Measurements from ENCODE around the gene SGCG.
"Not testable (repeated sequence)": the region's sequence is repeated elsewhere in the genome, so short reads cannot be mapped to it uniquely, and the experiment has no call there.

Gene SGCG

DNA sequence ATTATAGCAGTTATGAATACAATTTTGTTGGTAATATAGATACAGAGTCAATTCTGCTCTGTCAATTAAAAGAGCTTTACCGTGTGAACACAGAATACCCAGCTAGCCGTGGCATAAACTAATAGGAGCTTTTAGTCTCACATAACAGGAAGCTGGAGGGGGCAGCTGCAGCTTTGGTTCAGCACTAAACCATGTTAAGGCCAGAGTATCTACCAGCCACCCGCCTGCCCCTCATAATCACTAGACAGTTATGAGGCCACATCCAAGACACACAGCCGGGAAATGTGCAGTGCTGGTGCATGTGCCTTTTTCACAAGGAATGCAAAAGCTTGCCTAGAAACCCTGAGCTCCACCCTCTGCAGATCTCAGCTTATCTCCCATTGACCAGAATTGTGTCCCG lies 62.3 kb downstream of the SGCG start:
- no peak overlapping the region for H3K9ac ChIP-seq (ENCODE audit: low read depth, low read length, poor library complexity, severe bottlenecking)
- H3K9me3 ChIP-seq (ENCODE audit: insufficient read depth, low read depth, low read length): no peaks in the 10 kb centered on the region; the same call in 1 of the 2 replicates
- H3K79me2 ChIP-seq (ENCODE audit: insufficient read depth, low read length): no peaks in the 10 kb centered on the region

DNA sequence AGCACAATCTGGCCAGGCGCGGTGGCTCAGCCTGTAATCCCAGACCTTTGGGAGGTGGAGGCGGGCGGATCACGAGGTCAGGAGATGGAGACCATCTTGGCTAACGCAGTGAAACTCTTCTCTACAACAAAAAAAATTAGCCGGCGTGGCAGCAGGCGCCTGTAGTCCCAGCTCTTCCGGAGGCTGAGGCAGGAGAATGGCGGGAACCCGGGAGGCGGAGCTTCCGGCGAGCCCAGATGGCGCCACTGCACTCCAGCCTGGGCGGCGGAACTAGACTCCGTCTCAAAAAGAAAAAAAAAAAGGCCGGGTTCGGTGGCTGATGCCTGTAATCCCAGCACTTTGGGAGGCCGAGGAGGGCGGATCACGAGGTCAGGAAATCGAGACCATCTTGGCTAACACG lies 67.6 kb downstream of the SGCG start:
- not testable (repeated sequence) for H4K20me1 ChIP-seq (ENCODE audit: insufficient read depth, low read length, poor library complexity, severe bottlenecking); H3K27me3 ChIP-seq (ENCODE audit: insufficient read depth, low read length, poor library complexity, severe bottlenecking); H3K9me2 ChIP-seq (replicated peaks; ENCODE audit: low read depth, low read length); H2AFZ ChIP-seq (ENCODE audit: low read length); H3K9me3 ChIP-seq (ENCODE audit: insufficient read depth, low read depth, low read length); H3K4me3 ChIP-seq (ENCODE audit: low read length, poor library complexity, severe bottlenecking); H3K9ac ChIP-seq (ENCODE audit: low read depth, low read length, poor library complexity, severe bottlenecking); H3K4me2 ChIP-seq (ENCODE audit: low read depth, low read length, poor library complexity, severe bottlenecking); H3K4me1 ChIP-seq (ENCODE audit: insufficient read depth, low read length, poor library complexity, severe bottlenecking); H3K79me2 ChIP-seq (ENCODE audit: insufficient read depth, low read length); H3F3A ChIP-seq (ENCODE audit: low read depth); H3K36me3 ChIP-seq (ENCODE audit: insufficient read depth, low read length)

More for the DNA sequence above, 62.3 kb downstream of the SGCG start:
- no peaks in the 10 kb centered on the region for H3K36me3 ChIP-seq (ENCODE audit: insufficient read depth, low read length)
- no peaks in the 10 kb centered on the region for H4K20me1 ChIP-seq (ENCODE audit: insufficient read depth, low read length, poor library complexity, severe bottlenecking)
- TF ChIP-seq CTCF (conservative IDR thresholded peaks at IDR 0.05; ENCODE audit: low read length): no peak
- no peak for TF ChIP-seq EZH2phosphoT487 (IDR thresholded peaks at IDR 0.05; ENCODE audit: borderline replicate concordance)
- H3F3A ChIP-seq (ENCODE audit: low read depth): no peaks in the 10 kb centered on the region
- H2AFZ ChIP-seq (ENCODE audit: low read length): no peak overlapping the region
- no peaks in the 10 kb centered on the region for H3K27me3 ChIP-seq (ENCODE audit: insufficient read depth, low read length, poor library complexity, severe bottlenecking)
- no peaks in the 10 kb centered on the region for H3K9me2 ChIP-seq (replicated peaks; ENCODE audit: low read depth, low read length)
- H3K4me3 ChIP-seq (ENCODE audit: low read length, poor library complexity, severe bottlenecking): no peak overlapping the region
- no peak overlapping the region for H3K4me2 ChIP-seq (ENCODE audit: low read depth, low read length, poor library complexity, severe bottlenecking)
- H3K4me1 ChIP-seq (ENCODE audit: insufficient read depth, low read length, poor library complexity, severe bottlenecking): no peaks in the 10 kb centered on the region

GRCh38 chr13:23254506-23254905 lies 73.7 kb downstream of the SGCG start:
- no peaks in the 10 kb centered on the region for H3K9me3 ChIP-seq (ENCODE audit: insufficient read depth, low read depth, low read length)
- TF ChIP-seq EZH2phosphoT487 (IDR thresholded peaks at IDR 0.05; ENCODE audit: borderline replicate concordance) (no peak), CTCF (conservative IDR thresholded peaks at IDR 0.05; ENCODE audit: low read length) (no peak)
- no peak overlapping the region for H2AFZ ChIP-seq (ENCODE audit: low read length)
- no peaks in the 10 kb centered on the region for H3K4me1 ChIP-seq (ENCODE audit: insufficient read depth, low read length, poor library complexity, severe bottlenecking)
- no peaks in the 10 kb centered on the region for H3K27me3 ChIP-seq (ENCODE audit: insufficient read depth, low read length, poor library complexity, severe bottlenecking)
- H3K9me2 ChIP-seq (replicated peaks; ENCODE audit: low read depth, low read length): no peaks in the 10 kb centered on the region
- H4K20me1 ChIP-seq (ENCODE audit: insufficient read depth, low read length, poor library complexity, severe bottlenecking): no peaks in the 10 kb centered on the region
- H3K79me2 ChIP-seq (ENCODE audit: insufficient read depth, low read length): no peaks in the 10 kb centered on the region
- H3F3A ChIP-seq (ENCODE audit: low read depth): no peaks in the 10 kb centered on the region
- H3K4me2 ChIP-seq (ENCODE audit: low read depth, low read length, poor library complexity, severe bottlenecking): no peak overlapping the region
- H3K36me3 ChIP-seq (ENCODE audit: insufficient read depth, low read length): no peaks in the 10 kb centered on the region
- H3K4me3 ChIP-seq (ENCODE audit: low read length, poor library complexity, severe bottlenecking): no peak overlapping the region
- no peak overlapping the region for H3K9ac ChIP-seq (ENCODE audit: low read depth, low read length, poor library complexity, severe bottlenecking)

GRCh38 chr13:23267571-23267970 lies 86.8 kb downstream of the SGCG start:
- H3K27me3 ChIP-seq (ENCODE audit: insufficient read depth, low read length, poor library complexity, severe bottlenecking): no peaks in the 10 kb centered on the region
- H3K9me3 ChIP-seq (ENCODE audit: insufficient read depth, low read depth, low read length): no peaks in the 10 kb centered on the region
- H3K36me3 ChIP-seq (ENCODE audit: insufficient read depth, low read length): no peaks in the 10 kb centered on the region
- TF ChIP-seq CTCF (conservative IDR thresholded peaks at IDR 0.05; ENCODE audit: low read length) (no peak), EZH2phosphoT487 (IDR thresholded peaks at IDR 0.05; ENCODE audit: borderline replicate concordance) (no peak)
- H3K9ac ChIP-seq (ENCODE audit: low read depth, low read length, poor library complexity, severe bottlenecking): no peak overlapping the region
- H4K20me1 ChIP-seq (ENCODE audit: insufficient read depth, low read length, poor library complexity, severe bottlenecking): no peaks in the 10 kb centered on the region
- no peak overlapping the region for H2AFZ ChIP-seq (ENCODE audit: low read length)
- no peaks in the 10 kb centered on the region for H3K9me2 ChIP-seq (replicated peaks; ENCODE audit: low read depth, low read length)
- no peak overlapping the region for H3K4me3 ChIP-seq (ENCODE audit: low read length, poor library complexity, severe bottlenecking)
- no peaks in the 10 kb centered on the region for H3K79me2 ChIP-seq (ENCODE audit: insufficient read depth, low read length)
- H3F3A ChIP-seq (ENCODE audit: low read depth): no peaks in the 10 kb centered on the region
- H3K4me1 ChIP-seq (ENCODE audit: insufficient read depth, low read length, poor library complexity, severe bottlenecking): no peaks in the 10 kb centered on the region
- no peak overlapping the region for H3K4me2 ChIP-seq (ENCODE audit: low read depth, low read length, poor library complexity, severe bottlenecking)

Data from Loucy (cell line).